A549 (cell line): ENCODE measurements around the gene RCOR2. TPM values are rescaled to one million over a fixed set of nuclear protein-coding genes. Genes with fewer than 3 reads are reported as not detected.

Experiments
- ATAC-seq, 2 experiments: fragments of 200-7000 bp in 1 of 2; fragments of >200 bp in 1 of 2; cut with Nextera tagmentation in 1 of 2; cut with Tn5 transposase in 1 of 2; 3 replicates each; pipeline versions ENCODE4 v1.8.0 to v1.9.1; 2018 to 2020; ENCODE audit warnings: mild to moderate bottlenecking in 1 of 2, moderate library complexity in 1 of 2
- CTCF ChIA-PET: fragments of 300-600 bp; sonication (Branson Sonifier 250); formaldehyde crosslinking; extraction: SDS; loops from one replicate; lab custom pipeline; 2021; ENCODE audit warnings: antibody characterized with exemption, inconsistent platforms; lab: Yijun Ruan, JAX
- POLR2A ChIA-PET: fragments of 350-600 bp; formaldehyde crosslinking; extraction: SDS; loops from one replicate; lab custom pipeline; 2021; ENCODE audit warnings: antibody characterized with exemption, inconsistent platforms; lab: Yijun Ruan, JAX
- DNase-seq, 2 experiments: peaks; one replicate each; pipeline versions ENCODE4 v3.0.0 to v3.0.0-alpha.2; 2011 to 2016; ENCODE audit warnings: low read depth in 1 of 2, low spot score in 1 of 2
- FAIRE-seq: peaks from 2 replicates; lab custom pipeline; 2011; peaks lifted over from hg19 to GRCh38; lab: Jason Lieb, UNC
- H3K27ac ChIP-seq, 2 experiments: fragments of >200 bp; sonication (Bioruptor Twin); formaldehyde crosslinking; 3 replicates each; pipeline ENCODE4 v1.5.1; 2016 to 2017
- H3K4me1 ChIP-seq: fragments of >200 bp; sonication (Bioruptor Twin); formaldehyde crosslinking; 3 replicates; pipeline ENCODE4 v1.6.1; 2016
- H3K4me2 ChIP-seq: fragments of >200 bp; sonication (Bioruptor Twin); formaldehyde crosslinking; 3 replicates; pipeline ENCODE4 v1.6.1; 2016
- H3K4me3 ChIP-seq: fragments of >200 bp; sonication (Bioruptor Twin); formaldehyde crosslinking; 3 replicates; pipeline ENCODE4 v1.5.1; 2016
- H3K9me3 ChIP-seq: fragments of >200 bp; sonication (Bioruptor Twin); formaldehyde crosslinking; 3 replicates; pipeline ENCODE4 v1.6.1; 2016
- CHD4 ChIP-seq: fragments of 200-600 bp; sonication (generic); IDR thresholded peaks from 2 replicates; pipeline ENCODE4 v1.6.1; 2016; ENCODE audit warnings: antibody characterized with exemption, mild to moderate bottlenecking, borderline replicate concordance
- CTCF ChIP-seq: fragments of >200 bp; sonication (Bioruptor Twin); formaldehyde crosslinking; IDR thresholded peaks from 3 replicates; pipeline ENCODE4 v1.5.1; 2016
- ELK1 ChIP-seq: fragments of 150-350 bp; IDR thresholded peaks from 2 replicates; pipeline ENCODE4 v1.6.1; 2014; ENCODE audit warnings: low read depth, mild to moderate bottlenecking, low read length
- EP300 ChIP-seq, 2 experiments: fragments of >200 bp; sonication (Bioruptor Twin); formaldehyde crosslinking; IDR thresholded peaks; 2 replicates in 1 of 2; 3 replicates in 1 of 2; pipeline ENCODE4 v1.6.1; 2016 to 2017
- HDAC2 ChIP-seq: fragments of 200-600 bp; sonication (generic); IDR thresholded peaks from 2 replicates; pipeline ENCODE4 v1.6.1; 2016
- HES2 ChIP-seq: fragments of >200 bp; sonication (Bioruptor Twin); formaldehyde crosslinking; IDR thresholded peaks from 2 replicates; pipeline ENCODE4 v1.6.1; 2016
- HEYL ChIP-seq: fragments of 250-450 bp; sonication (Bioruptor Pico); IDR thresholded peaks from 2 replicates; pipeline ENCODE4 v1.8.0; 2021; ENCODE audit warnings: mild to moderate bottlenecking, moderate library complexity
- HMGXB4 ChIP-seq: fragments of 250-450 bp; sonication (Bioruptor Pico); IDR thresholded peaks from 2 replicates; pipeline ENCODE4 v1.5.0; 2021; ENCODE audit warnings: mild to moderate bottlenecking, moderate library complexity, borderline replicate concordance
- HOXA7 ChIP-seq: fragments of 250-450 bp; sonication (Bioruptor Pico); IDR thresholded peaks from 2 replicates; pipeline ENCODE4 v1.5.0; 2020; ENCODE audit warnings: mild to moderate bottlenecking, moderate library complexity
- JUN ChIP-seq, 2 experiments: fragments of >200 bp; sonication (Bioruptor Twin); formaldehyde crosslinking; IDR thresholded peaks; 2 replicates in 1 of 2; 3 replicates in 1 of 2; pipeline ENCODE4 v1.6.1; 2016 to 2017
- JUNB ChIP-seq: fragments of >200 bp; sonication (Bioruptor Twin); formaldehyde crosslinking; IDR thresholded peaks from 2 replicates; pipeline ENCODE4 v1.6.1; 2016
- KDM1A ChIP-seq: fragments of 200-600 bp; sonication (generic); IDR thresholded peaks from 2 replicates; pipeline ENCODE4 v1.6.1; 2016; ENCODE audit warnings: low read depth, mild to moderate bottlenecking
- MAFK ChIP-seq: fragments of 450-650 bp; IDR thresholded peaks from 2 replicates; pipeline ENCODE4 v1.6.1; 2014; ENCODE audit not compliant: partially characterized antibody
- MYC ChIP-seq: IDR thresholded peaks from 2 replicates; pipeline ENCODE4 v1.6.1; 2012; ENCODE audit warnings: mild to moderate bottlenecking, inconsistent platforms, low read length, improper control_type of control experiment, borderline replicate concordance
- NPAS2 ChIP-seq: fragments of 250-450 bp; sonication (Bioruptor Pico); IDR thresholded peaks from 2 replicates; pipeline ENCODE4 v1.8.0; 2022; ENCODE audit warnings: mild to moderate bottlenecking, moderate library complexity, borderline replicate concordance
- POLR2A ChIP-seq: IDR thresholded peaks from 2 replicates; pipeline ENCODE4 v1.6.1; 2012; ENCODE audit warnings: mild to moderate bottlenecking, low read length
- POLR2AphosphoS2 ChIP-seq: conservative IDR thresholded peaks from 2 replicates; pipeline ENCODE4 v1.6.1; 2012; ENCODE audit warnings: low read length, improper control_type of control experiment, inconsistent platforms
- RAD21 ChIP-seq, 2 experiments: fragments of >200 bp in 1 of 2; sonication (Bioruptor Twin) in 1 of 2; formaldehyde crosslinking in 1 of 2; IDR thresholded peaks in 1 of 2; conservative IDR thresholded peaks in 1 of 2; 2 replicates in 1 of 2; 3 replicates in 1 of 2; pipeline ENCODE4 v1.6.1; 2012 to 2018; ENCODE audit warnings: inconsistent platforms in 1 of 2
- RCOR1 ChIP-seq: fragments of 150-350 bp; IDR thresholded peaks from 2 replicates; pipeline ENCODE4 v1.6.1; 2014; ENCODE audit warnings: antibody characterized with exemption, low read length, low read depth
- SMC3 ChIP-seq: fragments of >200 bp; sonication (Bioruptor Twin); formaldehyde crosslinking; IDR thresholded peaks from 3 replicates; pipeline ENCODE4 v1.6.1; 2018; ENCODE audit warnings: inconsistent platforms
- ZFP36 ChIP-seq: fragments of 450-650 bp; IDR thresholded peaks from 2 replicates; pipeline ENCODE4 v1.6.1; 2014; ENCODE audit warnings: borderline replicate concordance; ENCODE audit not compliant: partially characterized antibody
- WGBS: methylation state at CpG from one replicate; pipeline ENCODE4 v1.1.6; 2017; ENCODE audit errors: missing lambda C conversion rate; 5-methylcytosine and 5-hydroxymethylcytosine counted together
- polyA plus RNA-seq, 4 experiments: library from polyadenylated mRNA; depleted of rRNA in 3 of 4; stranded (reverse); fragments of >200 nt; fragmentation: RNase III in 1 of 4; extraction: RNeasy Plus Mini Kit Qiagen cat#74134 plus additional on column Dnase treatment in 1 of 4; gene quantifications; 2 replicates in 3 of 4; 3 replicates in 1 of 4; pipeline ENCODE4 v1.2.3, GENCODE V29; 2011 to 2017

RCOR2 gene
- polyA plus RNA-seq, 2 of the 4 experiments (the other 2 are of a cell fraction), result 0.46 to 2.5 TPM

- Histone ChIP-seq H3K4me2 (no peak overlapping the region), H3K9me3 (no peaks in the 10 kb centered on the region), H3K27ac (no peak overlapping the region), H3K4me3 (no peak overlapping the region), H3K4me1 (no peaks in the 10 kb centered on the region)
- no peak for ATAC-seq
- ChIA-PET POLR2A (no interaction called here), CTCF (interaction anchor here (2.7 to 7.5 kb wide), 4 partner anchors 9 to 93 kb away, joined by 11 to 61 read pairs (median 17); partner anchors contain the start of genes MARK2 and RCOR2)
- FAIRE-seq, result no peak
- 84% methylated on average over 5 of the region's 5 CpGs for WGBS
- no peak for DNase-seq
- no peak for TF ChIP-seq ZFP36
- TF ChIP-seq MYC, result no peak
- no peak for TF ChIP-seq MAFK
- TF ChIP-seq HES2, result no peak
- no peak for TF ChIP-seq CTCF
- TF ChIP-seq POLR2AphosphoS2, result no peak
- TF ChIP-seq CHD4, result no peak
- TF ChIP-seq POLR2A, result no peak
- TF ChIP-seq NPAS2 (CRISPR knock-in tag), result no peak
- no peak for TF ChIP-seq HDAC2
- TF ChIP-seq JUN (IDR thresholded peaks at IDR 0.05), result no peak
- no peak for TF ChIP-seq KDM1A
- no peak for TF ChIP-seq JUNB
- no peak for TF ChIP-seq HOXA7 (CRISPR knock-in tag)
- no peak for TF ChIP-seq ELK1
Measured at GRCh38 chr11:63929616-63930015, 12.7 kb upstream of the RCOR2 start.

- H3K9me3 ChIP-seq, result no peaks in the 10 kb centered on the region
- WGBS, result 34% methylated on average over 4 of the region's 4 CpGs
- H3K27ac ChIP-seq, result no peak overlapping the region
- H3K4me1 ChIP-seq, result peaks cover 17% of the 10 kb centered on the region
- no peak for FAIRE-seq
- ChIA-PET CTCF (interaction anchor here (0.9 to 2.1 kb wide), 2 partner anchors 86 to 155 kb away, joined by 3 to 6 read pairs; no protein-coding TSS in a partner anchor), POLR2A (no interaction called here)
- no peak overlapping the region for H3K4me3 ChIP-seq
- no peak for DNase-seq
- no peak overlapping the region for H3K4me2 ChIP-seq
- no peak for TF ChIP-seq RCOR1
- TF ChIP-seq RAD21 (conservative IDR thresholded peaks at IDR 0.05 in 1 of 2, IDR thresholded peaks at IDR 0.05 in 1 of 2), result no peak
- no peak for ATAC-seq
Measured at GRCh38 chr11:63923319-63923718, 6.4 kb upstream of the RCOR2 start.

GRCh38 chr11:63922673-63923192 lies 5.8 kb upstream of the RCOR2 start:
- WGBS, result 49% methylated on average over 2 of the region's 2 CpGs
- H3K4me3 ChIP-seq, result no peak overlapping the region
- TF ChIP-seq HMGXB4 (CRISPR knock-in tag) (no peak), JUNB (no peak), HEYL (CRISPR knock-in tag) (no peak), SMC3 (no peak), EP300 (IDR thresholded peaks at IDR 0.05) (no peak), MAFK (no peak)
- TF ChIP-seq, all 56 proteins: peak for 0
- H3K4me2 ChIP-seq, result no peak overlapping the region
- no peak for ATAC-seq
- POLR2A ChIA-PET, result no interaction called here
- H3K27ac ChIP-seq, result no peak overlapping the region
- CTCF ChIA-PET, result interaction anchor here (1.5 to 3.7 kb wide), 3 partner anchors 12 to 22 kb away, joined by 3 to 23 read pairs (median 20); no protein-coding TSS in a partner anchor
- FAIRE-seq, result no peak
- H3K4me1 ChIP-seq, result peaks cover 23% of the 10 kb centered on the region
- H3K9me3 ChIP-seq, result no peaks in the 10 kb centered on the region
- no peak for DNase-seq
